Measurements from ENCODE around the gene TCF7L1. TPM values are rescaled to one million over a fixed set of nuclear protein-coding genes. Genes with fewer than 3 reads are reported as not detected.
"Not testable (repeated sequence)": the region's sequence is repeated elsewhere in the genome, so short reads cannot be mapped to it uniquely, and the experiment has no call there.

The TCF7L1 gene
- total RNA-seq, 3 donors from 2014 or later = 1.3 to 22.9 (median 3.0) TPM

- DNase-seq (no peak), ATAC-seq (no peak)
- no peak for TF ChIP-seq CTCF (IDR thresholded peaks at IDR 0.05)
- H3K36me3 ChIP-seq (ENCODE audit: low read depth) = no peaks in the 10 kb centered on the region
- no peaks in the 10 kb centered on the region for H3K4me1 ChIP-seq (ENCODE audit: low read depth)
- H3K4me3 ChIP-seq = no peak overlapping the region
- intact Hi-C loops (cut with DNase I, micrococcal nuclease) = no loop called here
- no peaks in the 10 kb centered on the region for H3K9me3 ChIP-seq
Measured at GRCh38 chr2:85152895-85153294, 19.7 kb downstream of the TCF7L1 start.

- Histone ChIP-seq H3K4me1 (ENCODE audit: low read depth) (no peaks in the 10 kb centered on the region), H3K36me3 (ENCODE audit: low read depth) (no peaks in the 10 kb centered on the region), H3K4me3 (no peak overlapping the region), H3K9me3 (no peaks in the 10 kb centered on the region)
- no peak for TF ChIP-seq CTCF (IDR thresholded peaks at IDR 0.05)
- DNase-seq = no peak
- ATAC-seq = no peak
- intact Hi-C loops (cut with DNase I, micrococcal nuclease) = no loop called here
Measured at GRCh38 chr2:85154048-85154753, 21.0 kb downstream of the TCF7L1 start.

GRCh38 chr2:85155082-85155481, 21.9 kb downstream of the TCF7L1 start:
- H3K4me1 ChIP-seq (ENCODE audit: low read depth); DNase-seq; intact Hi-C loops (cut with DNase I, micrococcal nuclease): not testable (repeated sequence)

GRCh38 chr2:85156153-85156552, 23.0 kb downstream of the TCF7L1 start:
- Histone ChIP-seq H3K9me3 (no peaks in the 10 kb centered on the region), H3K4me3 (no peak overlapping the region), H3K36me3 (ENCODE audit: low read depth) (no peaks in the 10 kb centered on the region), H3K4me1 (ENCODE audit: low read depth) (no peaks in the 10 kb centered on the region)
- intact Hi-C loops (cut with DNase I, micrococcal nuclease) = no loop called here
- DNase-seq (no peak), ATAC-seq (no peak)
- TF ChIP-seq CTCF (IDR thresholded peaks at IDR 0.05) = no peak

More at GRCh38 chr2:85155082-85155481, 21.9 kb downstream of the TCF7L1 start:
- H3K36me3 ChIP-seq (ENCODE audit: low read depth); H3K9me3 ChIP-seq; ATAC-seq; H3K4me3 ChIP-seq: not testable (repeated sequence)

GRCh38 chr2:85156619-85157018, 23.4 kb downstream of the TCF7L1 start:
- no peak for TF ChIP-seq CTCF (IDR thresholded peaks at IDR 0.05)
- no peaks in the 10 kb centered on the region for H3K4me1 ChIP-seq (ENCODE audit: low read depth)
- ATAC-seq (no peak), DNase-seq (no peak)
- H3K36me3 ChIP-seq (ENCODE audit: low read depth) = no peaks in the 10 kb centered on the region
- H3K4me3 ChIP-seq = no peak overlapping the region
- intact Hi-C loops (cut with DNase I, micrococcal nuclease) = no loop called here
- H3K9me3 ChIP-seq = no peaks in the 10 kb centered on the region

GRCh38 chr2:85157345-85157744, 24.2 kb downstream of the TCF7L1 start:
- no peak for DNase-seq
- intact Hi-C loops (cut with DNase I, micrococcal nuclease) = no loop called here
- H3K4me3 ChIP-seq = no peak overlapping the region
- no peaks in the 10 kb centered on the region for H3K9me3 ChIP-seq
- no peaks in the 10 kb centered on the region for H3K4me1 ChIP-seq (ENCODE audit: low read depth)
- H3K36me3 ChIP-seq (ENCODE audit: low read depth) = no peaks in the 10 kb centered on the region
- ATAC-seq = no peak
- TF ChIP-seq CTCF (IDR thresholded peaks at IDR 0.05) = no peak
